HepG2 (cell line): ENCODE measurements around the gene CTF1. TPM values are rescaled to one million over a fixed set of nuclear protein-coding genes. Genes with fewer than 3 reads are reported as not detected.

ENCODE experiments used
- ATF2 ChIP-seq: sonication (generic); formaldehyde crosslinking; IDR thresholded peaks from 2 replicates; pipeline ENCODE4 v1.4.0; 2020; ENCODE audit warnings: missing genetic modification reagents
- KLF9 ChIP-seq: IDR thresholded peaks from 2 replicates; pipeline ENCODE4 v1.6.1; 2016; ENCODE audit warnings: low read depth
- MBD4 ChIP-seq: IDR thresholded peaks from 2 replicates; pipeline ENCODE4 v1.6.1; 2012; ENCODE audit warnings: low read length, inconsistent platforms, borderline replicate concordance
- NFE2 ChIP-seq: sonication (generic); formaldehyde crosslinking; IDR thresholded peaks from 2 replicates; pipeline ENCODE4 v1.4.0; 2020; ENCODE audit warnings: missing genetic modification reagents
- NFKB2 ChIP-seq: sonication (generic); formaldehyde crosslinking; IDR thresholded peaks from 2 replicates; pipeline ENCODE4 v1.4.0; 2020; ENCODE audit warnings: missing genetic modification reagents, borderline replicate concordance
- NFYC ChIP-seq: IDR thresholded peaks from 2 replicates; pipeline ENCODE4 v1.6.1; 2016; ENCODE audit warnings: missing genetic modification reagents, missing compliant biosample characterization
- NONO ChIP-seq, 2 experiments: fragments of 450-650 bp in 1 of 2; sonication (generic) in 1 of 2; formaldehyde crosslinking in 1 of 2; IDR thresholded peaks in 1 of 2; conservative IDR thresholded peaks in 1 of 2; 2 replicates each; pipeline versions ENCODE4 v1.6.1 to v1.8.0; 2017 to 2022; ENCODE audit warnings: mild to moderate bottlenecking in 1 of 2, missing genetic modification reagents in 1 of 2, moderate library complexity in 1 of 2
- PHF20 ChIP-seq: sonication (generic); formaldehyde crosslinking; IDR thresholded peaks from 2 replicates; pipeline ENCODE4 v1.5.0; 2020; ENCODE audit warnings: mild to moderate bottlenecking, missing genetic modification reagents
- RERE ChIP-seq: IDR thresholded peaks from 2 replicates; pipeline ENCODE4 v1.6.1; 2016; ENCODE audit warnings: low read depth, missing genetic modification reagents, missing compliant biosample characterization
- SATB2 ChIP-seq: sonication (generic); formaldehyde crosslinking; IDR thresholded peaks from 2 replicates; pipeline ENCODE4 v1.5.0; 2020; ENCODE audit warnings: missing genetic modification reagents
- UBTF ChIP-seq: sonication (generic); formaldehyde crosslinking; IDR thresholded peaks from 2 replicates; pipeline ENCODE4 v1.4.0; 2020; ENCODE audit warnings: mild to moderate bottlenecking, missing genetic modification reagents
- ZNF256 ChIP-seq: sonication (generic); formaldehyde crosslinking; conservative IDR thresholded peaks from 2 replicates; pipeline ENCODE4 v1.4.0; 2020; ENCODE audit warnings: missing genetic modification reagents
- ZNF547 ChIP-seq: sonication (generic); formaldehyde crosslinking; IDR thresholded peaks from 2 replicates; pipeline ENCODE4 v1.5.1; 2020; ENCODE audit warnings: mild to moderate bottlenecking, missing genetic modification reagents
- ZNF674 ChIP-seq: sonication (generic); formaldehyde crosslinking; IDR thresholded peaks from 2 replicates; pipeline ENCODE4 v1.5.0; 2020; ENCODE audit warnings: low read depth, mild to moderate bottlenecking, missing genetic modification reagents
- polyA plus RNA-seq, 8 experiments: library from polyadenylated mRNA; depleted of rRNA in 3 of 8; stranded (reverse) in 7 of 8; unstranded in 1 of 8; fragments of >200 nt; fragmentation: Illumina TruSeq in 4 of 8; extraction: Trizol in 4 of 8; gene quantifications; 2 replicates each; pipeline versions ENCODE4 v1.2.1 to v1.2.3, GENCODE V29; 2011 to 2016; ENCODE audit warnings: low read depth in 4 of 8, missing spikeins in 1 of 8, mixed read lengths in 1 of 8; ENCODE audit not compliant: insufficient read depth in 1 of 8
- total RNA-seq, 5 experiments: library from RNA; depleted of rRNA; stranded (reverse); fragments of >200 nt; fragmentation: Illumina TruSeq; extraction: Trizol; gene quantifications; 2 replicates each; pipeline ENCODE4 v1.2.3, GENCODE V29; 2016; ENCODE audit warnings: low read depth in 1 of 5
- TF ChIP-seq, protein P1 (sequence below), 2 experiments: sonication (generic) in 1 of 2; formaldehyde crosslinking in 1 of 2; IDR thresholded peaks; 2 replicates each; pipeline versions ENCODE4 v1.4.0 to v1.6.1; 2018 to 2020; ENCODE audit warnings: missing genetic modification reagents in 2 of 2, borderline replicate concordance in 1 of 2, low read depth in 1 of 2, mild to moderate bottlenecking in 1 of 2, missing biosample characterization in 1 of 2

CTF1 gene
- total and polyA plus RNA-seq, 2 of the 13 experiments (the other 11 are each of a cell fraction or from before 2014, with no cell fraction given): 0.13 to 1.8 TPM

DNA sequence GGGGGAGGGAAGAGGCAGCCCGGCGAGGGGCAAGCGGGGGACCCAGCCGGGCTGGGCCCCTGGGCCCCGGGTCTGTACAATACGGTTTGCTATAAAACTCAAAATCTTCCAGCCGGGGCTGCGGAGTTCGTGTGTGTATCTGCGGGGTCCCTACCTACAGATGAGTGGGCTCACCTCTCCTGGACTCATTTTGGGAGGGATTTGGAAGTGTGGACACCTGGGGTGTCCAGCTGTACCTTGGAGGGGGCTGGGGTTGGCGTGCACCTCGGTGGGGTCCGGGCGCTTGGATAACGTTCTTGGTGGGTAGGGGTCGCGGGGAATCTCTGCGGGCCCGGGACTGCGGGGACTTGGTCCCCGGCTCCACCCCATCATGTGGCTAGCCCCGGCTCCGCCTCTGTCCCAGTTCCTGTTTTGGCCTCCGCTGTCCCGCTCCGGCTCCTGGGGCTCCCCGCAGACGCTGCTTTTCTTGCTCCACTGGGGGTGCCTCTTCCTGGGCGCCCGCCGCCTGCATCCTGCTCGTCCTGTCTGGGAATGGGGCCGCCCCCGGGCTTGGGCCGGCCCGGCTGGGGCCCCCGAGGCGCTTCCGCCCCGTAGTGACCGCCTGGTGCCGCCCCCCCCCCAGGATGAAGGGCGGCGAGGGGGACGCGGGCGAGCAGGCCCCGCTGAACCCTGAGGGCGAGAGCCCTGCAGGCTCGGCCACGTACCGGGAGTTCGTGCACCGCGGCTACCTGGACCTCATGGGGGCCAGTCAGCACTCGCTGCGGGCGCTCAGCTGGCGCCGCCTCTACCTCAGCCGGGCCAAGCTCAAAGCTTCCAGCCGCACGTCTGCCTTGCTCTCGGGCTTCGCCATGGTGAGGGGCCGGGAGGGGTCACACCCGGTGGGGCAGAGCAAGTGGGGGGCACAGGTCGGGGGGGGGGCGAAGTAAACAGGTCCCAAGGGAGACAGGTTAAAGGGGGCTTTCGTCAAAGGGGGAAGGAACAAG is 52.5 kb downstream of the CTF1 start, which contains the start of gene ORAI3 (continued):
- TF ChIP-seq ZNF256 (CRISPR knock-in tag) (0 out of 2 replicates have a peak, but pooled peaks have one; percentile 41), NFE2 (no peak), MBD4 (no peak), PHF20 (CRISPR knock-in tag) (peak; percentile 63), NFYC (CRISPR knock-in tag) (no peak), ZNF547 (CRISPR knock-in tag) (0 out of 2 replicates have a peak, but pooled peaks have one; percentile 27), RERE (CRISPR knock-in tag) (no peak; the same call in 1 of the 2 replicates), NFKB2 (peak; percentile 81; the same call in 1 of the 2 replicates), KLF9 (CRISPR knock-in tag) (peak; percentile 70; the same call in 1 of the 2 replicates), UBTF (CRISPR knock-in tag) (peak; percentile 68; the same call in 1 of the 2 replicates), NONO (IDR thresholded peaks at IDR 0.05) (no peak), NONO (CRISPR knock-in tag; conservative IDR thresholded peaks at IDR 0.05) (peak; percentile 65), SATB2 (CRISPR knock-in tag) (no peak), ATF2 (CRISPR knock-in tag) (no peak), ZNF674 (CRISPR knock-in tag) (peak; percentile 82)
- TF ChIP-seq, protein P1, sequence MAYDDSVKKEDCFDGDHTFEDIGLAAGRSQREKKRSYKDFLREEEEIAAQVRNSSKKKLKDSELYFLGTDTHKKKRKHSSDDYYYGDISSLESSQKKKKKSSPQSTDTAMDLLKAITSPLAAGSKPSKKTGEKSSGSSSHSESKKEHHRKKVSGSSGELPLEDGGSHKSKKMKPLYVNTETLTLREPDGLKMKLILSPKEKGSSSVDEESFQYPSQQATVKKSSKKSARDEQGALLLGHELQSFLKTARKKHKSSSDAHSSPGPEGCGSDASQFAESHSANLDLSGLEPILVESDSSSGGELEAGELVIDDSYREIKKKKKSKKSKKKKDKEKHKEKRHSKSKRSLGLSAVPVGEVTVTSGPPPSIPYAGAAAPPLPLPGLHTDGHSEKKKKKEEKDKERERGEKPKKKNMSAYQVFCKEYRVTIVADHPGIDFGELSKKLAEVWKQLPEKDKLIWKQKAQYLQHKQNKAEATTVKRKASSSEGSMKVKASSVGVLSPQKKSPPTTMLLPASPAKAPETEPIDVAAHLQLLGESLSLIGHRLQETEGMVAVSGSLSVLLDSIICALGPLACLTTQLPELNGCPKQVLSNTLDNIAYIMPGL (CRISPR knock-in tag; IDR thresholded peaks at IDR 0.05; ENCODE audit: borderline replicate concordance in 1 of 2, low read depth in 1 of 2): peak in 1 of 2 experiments; percentile 84; a peak in 3 of 4 replicates
